Spleen (tissue), 11 donors: Measurements from ENCODE around the gene SLC5A9. TPM values are rescaled to one million over a fixed set of nuclear protein-coding genes. Genes with fewer than 3 reads are reported as not detected.

Experiments
- DNase-seq: peaks from one replicate; pipeline ENCODE4 v3.0.0-alpha.2; 2020
- H3K27ac ChIP-seq, 8 donors: fragments of 200-600 bp; sonication (generic) in 7 of 8; 1 replicate in 4 of 8; 2 replicates in 4 of 8; pipeline versions ENCODE4 v1.5.0 to v1.8.0; 2016 to 2021; ENCODE audit warnings: inconsistent platforms in 4 of 8, mild to moderate bottlenecking in 4 of 8, moderate library complexity in 1 of 8
- H3K27me3 ChIP-seq, 7 donors: fragments of 200-600 bp; sonication (generic) in 6 of 7; replicated peaks in 1 of 7; 1 replicate in 4 of 7; 2 replicates in 3 of 7; pipeline versions ENCODE4 v1.5.0 to v1.8.0; 2016 to 2021; ENCODE audit warnings: inconsistent platforms in 3 of 7, mild to moderate bottlenecking in 1 of 7
- H3K36me3 ChIP-seq, 6 donors: fragments of 200-600 bp; sonication (generic) in 5 of 6; 1 replicate in 4 of 6; 2 replicates in 2 of 6; pipeline versions ENCODE4 v1.5.0 to v1.8.0; 2016 to 2021; ENCODE audit warnings: inconsistent platforms in 2 of 6
- H3K4me1 ChIP-seq, 6 donors: fragments of 200-600 bp; sonication (generic) in 5 of 6; 1 replicate in 3 of 6; 2 replicates in 3 of 6; pipeline versions ENCODE4 v1.5.0 to v1.8.0; 2016 to 2021; ENCODE audit warnings: inconsistent platforms in 3 of 6
- H3K4me3 ChIP-seq, 8 donors: fragments of 200-600 bp; sonication (generic) in 7 of 8; 1 replicate in 4 of 8; 2 replicates in 4 of 8; pipeline versions ENCODE4 v1.5.0 to v1.8.0; 2016 to 2021; ENCODE audit warnings: inconsistent platforms in 4 of 8, mild to moderate bottlenecking in 4 of 8, moderate library complexity in 2 of 8
- H3K9me3 ChIP-seq, 8 donors: fragments of 200-600 bp; sonication (generic) in 7 of 8; 1 replicate in 4 of 8; 2 replicates in 4 of 8; pipeline versions ENCODE4 v1.5.0 to v1.8.0; 2016 to 2021; ENCODE audit warnings: inconsistent platforms in 4 of 8
- CTCF ChIP-seq, 11 experiments: fragments of 200-600 bp in 7 of 11; fragments of 450-650 bp in 4 of 11; sonication (generic) in 4 of 11; IDR thresholded peaks in 8 of 11; conservative IDR thresholded peaks in 3 of 11; 1 replicate in 7 of 11; 2 replicates in 4 of 11; pipeline versions ENCODE4 v1.4.0 to v1.8.0; 2016 to 2021; ENCODE audit warnings: antibody characterized with exemption in 11 of 11, inconsistent platforms in 4 of 11, mild to moderate bottlenecking in 1 of 11
- POLR2A ChIP-seq, 3 donors: fragments of 450-650 bp; IDR thresholded peaks; one replicate each; pipeline ENCODE4 v1.5.1; 2017; ENCODE audit warnings: antibody characterized with exemption in 3 of 3, mild to moderate bottlenecking in 1 of 3
- POLR2AphosphoS5 ChIP-seq, 3 donors: sonication (generic); formaldehyde crosslinking; IDR thresholded peaks; one replicate each; pipeline ENCODE4 v1.5.1; 2017; ENCODE audit warnings: antibody characterized with exemption in 3 of 3
- WGBS, 5 donors: extraction: QIAGEN DNeasy Blood & Tissue Kit in 3 of 5; methylation state at CpG; one replicate each; pipeline versions ENCODE4 v1.1.5 to v1.1.7; 2013 to 2018; 5-methylcytosine and 5-hydroxymethylcytosine counted together
- intact Hi-C: fragments of 100-400 bp; cut with DNase I; formaldehyde crosslinking; loops from one replicate; pipeline ENCODE4 v1.15.0; 2023; ENCODE audit warnings: low total_unique reads
- polyA plus RNA-seq, 3 donors: library from polyadenylated mRNA; stranded (reverse); fragments of 200-250 nt; gene quantifications; one replicate each; pipeline ENCODE4 v1.2.1, GENCODE V29; 2013
- total RNA-seq, 7 donors: library from RNA; depleted of rRNA in 3 of 7; stranded (reverse); fragments of >200 nt in 3 of 7; fragmentation: NEBNext Ultra II Directional in 4 of 7; extraction: Animal tissue kit (Norgen Biotek cat#: 25700) in 4 of 7; gene quantifications; one replicate each; pipeline versions ENCODE4 v1.1.0 to v1.2.1, GENCODE V29; 2016 to 2021
- donor health status: healthy with polysubstance abuse.
- donor health status: DM: no; HTN: no; CAD: no; lungs with moderate emphysema.
- donor health status: DM: no; HTN: no; CAD: no.
- donor health status: Bipolar disorder and iron deficiency.
- donor health status: healthy.
- donor health status: DM: no; HTN: no; CAD: no.
- donor health status: DM: yes; HTN: yes; CAD: no.

The SLC5A9 gene
- total and polyA plus RNA-seq, 10 donors = 0.51 to 2.1 (median 0.90) TPM

GRCh38 chr1:48221657-48222056, 859 bp upstream of the SLC5A9 start:
- Histone ChIP-seq H3K36me3 (no peaks in the 10 kb centered on the region), H3K9me3 (no peaks in the 10 kb centered on the region), H3K4me3 (no peak overlapping the region), H3K4me1 (peaks cover 0 to 7% (median 0%) of the 10 kb centered on the region in 6 donors), H3K27ac (no peak overlapping the region), H3K27me3 (no peaks in the 10 kb centered on the region)
- DNase-seq = no peak
- intact Hi-C loops = no loop called here
- WGBS, 5 donors = 73 to 94% (median 90%) methylated on average over 2 to 3 of the region's 3 CpGs
- TF ChIP-seq POLR2AphosphoS5 (IDR thresholded peaks at IDR 0.05) (no peak), POLR2A (IDR thresholded peaks at IDR 0.05) (no peak), CTCF (IDR thresholded peaks at IDR 0.05 in 8 of 11, conservative IDR thresholded peaks at IDR 0.05 in 3 of 11) (no peak)

GRCh38 chr1:48223366-48224240, 1.1 kb downstream of the SLC5A9 start:
- H3K27ac ChIP-seq = no peak overlapping the region
- DNase-seq = no peak
- no peaks in the 10 kb centered on the region for H3K27me3 ChIP-seq
- TF ChIP-seq CTCF (IDR thresholded peaks at IDR 0.05 in 8 of 11, conservative IDR thresholded peaks at IDR 0.05 in 3 of 11) (no peak), POLR2AphosphoS5 (IDR thresholded peaks at IDR 0.05) (no peak), POLR2A (IDR thresholded peaks at IDR 0.05) (no peak)
- peaks cover 0 to 22% (median 13%) of the 10 kb centered on the region in 6 donors for H3K4me1 ChIP-seq
- 74 to 79% (median 75%) methylated on average over 7 of the region's 7 CpGs for WGBS, 5 donors
- intact Hi-C loops = no loop called here
- H3K4me3 ChIP-seq = no peak overlapping the region
- H3K36me3 ChIP-seq = no peaks in the 10 kb centered on the region
- H3K9me3 ChIP-seq = no peaks in the 10 kb centered on the region

GRCh38 chr1:48224791-48225190, 2.3 kb downstream of the SLC5A9 start:
- 94 to 97% (median 97%) methylated on average over 6 of the region's 6 CpGs for WGBS, 5 donors
- Histone ChIP-seq H3K27me3 (no peaks in the 10 kb centered on the region), H3K4me1 (peaks cover 0 to 34% (median 18%) of the 10 kb centered on the region in 6 donors), H3K27ac (no peak overlapping the region), H3K4me3 (no peak overlapping the region), H3K36me3 (no peaks in the 10 kb centered on the region), H3K9me3 (no peaks in the 10 kb centered on the region)
- intact Hi-C loops = no loop called here
- no peak for TF ChIP-seq POLR2A (IDR thresholded peaks at IDR 0.05)
- no peak for TF ChIP-seq CTCF (IDR thresholded peaks at IDR 0.05 in 8 of 11, conservative IDR thresholded peaks at IDR 0.05 in 3 of 11)
- no peak for TF ChIP-seq POLR2AphosphoS5 (IDR thresholded peaks at IDR 0.05)
- no peak for DNase-seq

- 75 to 97% (median 84%) methylated on average over 6 of the region's 6 CpGs for WGBS, 5 donors
- Histone ChIP-seq H3K9me3 (no peaks in the 10 kb centered on the region), H3K27ac (no peak overlapping the region), H3K36me3 (no peaks in the 10 kb centered on the region), H3K4me3 (no peak overlapping the region), H3K27me3 (no peaks in the 10 kb centered on the region), H3K4me1 (peaks cover 0 to 39% (median 18%) of the 10 kb centered on the region in 6 donors)
- intact Hi-C loops = no loop called here
- no peak for DNase-seq
- TF ChIP-seq POLR2A (IDR thresholded peaks at IDR 0.05) = no peak
- no peak for TF ChIP-seq POLR2AphosphoS5 (IDR thresholded peaks at IDR 0.05)
Observed at GRCh38 chr1:48225579-48225978, 3.1 kb downstream of the SLC5A9 start.
